GM23338 (cell line): ENCODE measurements around the gene HOMER1. TPM values are rescaled to one million over a fixed set of nuclear protein-coding genes. Genes with fewer than 3 reads are reported as not detected.
A peak's percentile ranks its signal among the peaks of the same experiment; 100 is the strongest.

ENCODE experiments used
- ATAC-seq: fragments of 200-7000 bp; cut with Tn5 transposase; 3 replicates; pipeline ENCODE4 v1.9.1; 2020
- DNase-seq: peaks from one replicate; pipeline ENCODE4 v3.0.0-alpha.2; 2015; ENCODE audit warnings: low spot score
- H2AFZ ChIP-seq: fragments of 200-600 bp; sonication (generic); 2 replicates; pipeline ENCODE4 v1.8.0; 2016; ENCODE audit warnings: antibody characterized with exemption, mild to moderate bottlenecking, moderate library complexity
- H3F3A ChIP-seq: fragments of 200-600 bp; sonication (generic); replicated peaks from 2 replicates; pipeline ENCODE4 v1.8.0; 2017; ENCODE audit warnings: antibody characterized with exemption, mixed run types, low read depth
- H3K27ac ChIP-seq: fragments of 200-600 bp; sonication (generic); 2 replicates; pipeline ENCODE4 v1.6.1; 2016; ENCODE audit warnings: low read depth
- H3K27me3 ChIP-seq: fragments of 200-600 bp; sonication (generic); 2 replicates; pipeline ENCODE4 v1.8.0; 2016; ENCODE audit warnings: mild to moderate bottlenecking, mixed run types, moderate library complexity; ENCODE audit not compliant: insufficient read depth
- H3K36me3 ChIP-seq: fragments of 200-600 bp; sonication (generic); 2 replicates; pipeline ENCODE4 v1.8.0; 2016; ENCODE audit warnings: mild to moderate bottlenecking; ENCODE audit not compliant: insufficient read depth
- H3K4me1 ChIP-seq: fragments of 200-600 bp; sonication (generic); 2 replicates; pipeline ENCODE4 v1.8.0; 2016; ENCODE audit warnings: mild to moderate bottlenecking, moderate library complexity; ENCODE audit not compliant: insufficient read depth
- H3K4me2 ChIP-seq: fragments of 200-600 bp; sonication (generic); 2 replicates; pipeline ENCODE4 v1.7.1; 2017; ENCODE audit warnings: mixed run types
- H3K4me3 ChIP-seq: fragments of 200-600 bp; sonication (generic); 2 replicates; pipeline ENCODE4 v1.6.1; 2016; ENCODE audit warnings: mixed run types
- H3K79me2 ChIP-seq: fragments of 200-600 bp; sonication (generic); replicated peaks from 2 replicates; pipeline ENCODE4 v1.8.0; 2017; ENCODE audit warnings: mild to moderate bottlenecking; ENCODE audit not compliant: insufficient read depth
- H3K9me2 ChIP-seq: fragments of 200-600 bp; sonication (generic); 2 replicates; pipeline ENCODE4 v1.8.0; 2017; ENCODE audit not compliant: insufficient read depth
- H4K20me1 ChIP-seq: fragments of 200-600 bp; sonication (generic); replicated peaks from 2 replicates; pipeline ENCODE4 v1.8.0; 2017; ENCODE audit warnings: mild to moderate bottlenecking; ENCODE audit not compliant: insufficient read depth
- H3K27ac Mint-ChIP-seq: 2 replicates; pipeline ENCODE4 v1.8.0; 2020; ENCODE audit warnings: inconsistent platforms, mild to moderate bottlenecking, moderate library complexity, mixed read lengths
- H3K27me3 Mint-ChIP-seq: 3 replicates; pipeline ENCODE4 v1.8.0; 2022; ENCODE audit warnings: low read depth, mild to moderate bottlenecking, moderate library complexity, mixed read lengths, inconsistent platforms; ENCODE audit not compliant: insufficient read depth, poor library complexity
- H3K36me3 Mint-ChIP-seq: 3 replicates; pipeline ENCODE4 v1.8.0; 2021; ENCODE audit warnings: low read depth, mild to moderate bottlenecking, inconsistent platforms, moderate library complexity, mixed read lengths
- H3K4me1 Mint-ChIP-seq: 3 replicates; pipeline ENCODE4 v1.8.0; 2020; ENCODE audit warnings: mild to moderate bottlenecking, inconsistent platforms, mixed read lengths
- H3K4me3 Mint-ChIP-seq: 3 replicates; pipeline ENCODE4 v1.8.0; 2021; ENCODE audit warnings: moderate library complexity, mild to moderate bottlenecking, inconsistent platforms, mixed read lengths
- H3K9me3 Mint-ChIP-seq: 3 replicates; pipeline ENCODE4 v1.8.0; 2020; ENCODE audit warnings: moderate library complexity, mild to moderate bottlenecking, inconsistent platforms, mixed read lengths
- CREB1 ChIP-seq: fragments of 250-450 bp; sonication (Bioruptor Pico); IDR thresholded peaks from 2 replicates; pipeline ENCODE4 v1.5.0; 2020; ENCODE audit warnings: low read depth, mild to moderate bottlenecking, moderate library complexity
- ETS1 ChIP-seq: IDR thresholded peaks from 2 replicates; pipeline ENCODE4 v1.6.1; 2016; ENCODE audit warnings: antibody characterized with exemption
- EZH2 ChIP-seq: fragments of 200-600 bp; sonication (generic); IDR thresholded peaks from one replicate; pipeline ENCODE4 v1.8.0; 2017; ENCODE audit warnings: antibody characterized with exemption, mild to moderate bottlenecking, low read depth; ENCODE audit not compliant: unreplicated experiment
- EZH2phosphoT487 ChIP-seq: fragments of 200-600 bp; sonication (generic); IDR thresholded peaks from one replicate; pipeline ENCODE4 v1.8.1; 2018; ENCODE audit warnings: antibody characterized with exemption; ENCODE audit not compliant: unreplicated experiment
- JUNB ChIP-seq: IDR thresholded peaks from one replicate; pipeline ENCODE4 v1.6.1; 2016; ENCODE audit warnings: antibody characterized with exemption; ENCODE audit not compliant: unreplicated experiment
- NANOG ChIP-seq: IDR thresholded peaks from 2 replicates; pipeline ENCODE4 v1.6.1; 2016; ENCODE audit warnings: antibody characterized with exemption, borderline replicate concordance
- POLR2AphosphoS5 ChIP-seq: IDR thresholded peaks from 2 replicates; pipeline ENCODE4 v1.6.1; 2016; ENCODE audit warnings: antibody characterized with exemption, low read depth
- REST ChIP-seq: IDR thresholded peaks from one replicate; pipeline ENCODE4 v1.6.1; 2018; ENCODE audit warnings: antibody characterized with exemption; ENCODE audit not compliant: unreplicated experiment
- STAT1 ChIP-seq: IDR thresholded peaks from one replicate; pipeline ENCODE4 v1.6.1; 2016; ENCODE audit warnings: antibody characterized with exemption; ENCODE audit not compliant: unreplicated experiment
- ZNF114 ChIP-seq: fragments of 250-450 bp; sonication (Bioruptor Pico); IDR thresholded peaks from 2 replicates; pipeline ENCODE4 v1.5.0; 2020; ENCODE audit warnings: mild to moderate bottlenecking, moderate library complexity
- ZNF331 ChIP-seq: fragments of 250-450 bp; sonication (Bioruptor Pico); IDR thresholded peaks from 2 replicates; pipeline ENCODE4 v1.5.0; 2020; ENCODE audit warnings: low read depth, mild to moderate bottlenecking, moderate library complexity
- ZNF462 ChIP-seq: fragments of 250-450 bp; sonication (Bioruptor Pico); IDR thresholded peaks from 2 replicates; pipeline ENCODE4 v1.5.0; 2020; ENCODE audit warnings: mild to moderate bottlenecking, moderate library complexity
- polyA plus RNA-seq: library from polyadenylated mRNA; unstranded; fragments of >200 nt; fragmentation: Nextera tagmentation; extraction: Ambion mirVana; gene quantifications from 2 replicates; pipeline ENCODE4 v1.2.1, GENCODE V29; 2016
- total RNA-seq: library from RNA; depleted of rRNA; stranded (reverse); fragments of >200 nt; shearing (Covaris generic); gene quantifications from 2 replicates; pipeline ENCODE4 v1.2.3, GENCODE V29; 2014
- TF ChIP-seq, protein P1 (sequence below), 2 experiments: fragments of 200-600 bp in 1 of 2; sonication (generic) in 1 of 2; conservative IDR thresholded peaks; 2 replicates each; pipeline versions ENCODE4 v1.5.1 to v1.6.1; 2016 to 2017; ENCODE audit warnings: antibody characterized with exemption in 2 of 2, low read depth in 2 of 2, mild to moderate bottlenecking in 2 of 2, moderate library complexity in 1 of 2

The HOMER1 gene
- total and polyA plus RNA-seq, 2 experiments from 2014 or later = 45.1 to 80.3 TPM

DNA sequence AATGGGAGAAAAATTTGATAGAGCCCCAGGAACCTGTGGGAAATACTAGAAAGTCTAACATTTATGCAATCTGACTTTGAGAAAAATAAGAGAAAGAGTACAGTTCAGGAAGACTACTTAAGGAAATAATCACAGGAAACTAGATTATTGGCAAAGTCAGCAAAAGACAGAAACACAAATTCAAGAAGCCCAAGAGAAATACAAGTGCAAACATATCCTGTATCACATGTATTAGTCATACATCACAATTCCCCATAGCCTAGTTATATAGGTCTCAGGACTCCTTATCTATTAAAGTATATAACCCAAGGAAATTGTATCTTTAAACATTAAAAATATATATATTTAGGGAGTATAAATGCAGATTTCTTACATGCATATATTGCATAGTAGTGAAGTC is 100.8 kb downstream of the HOMER1 start (continued):
- no peak for TF ChIP-seq REST
- TF ChIP-seq NANOG = no peak

- Mint-ChIP-seq H3K9me3 (peaks cover 9% of the 10 kb centered on the region; the same call in 2 of the 3 replicates), H3K36me3 (peaks cover 26% of the 10 kb centered on the region), H3K27ac (0 out of 2 replicates have a peak overlapping the region, but pooled peaks have one; percentile 29), H3K4me3 (no peak overlapping the region), H3K4me1 (no peaks in the 10 kb centered on the region), H3K27me3 (no peaks in the 10 kb centered on the region)
- H3K4me3 ChIP-seq = no peak overlapping the region
- no peaks in the 10 kb centered on the region for H3K79me2 ChIP-seq
- no peak overlapping the region for H2AFZ ChIP-seq
- no peaks in the 10 kb centered on the region for H3K4me1 ChIP-seq
- peaks cover 8% of the 10 kb centered on the region; the same call in 1 of the 2 replicates for H3K36me3 ChIP-seq
- H3F3A ChIP-seq = no peaks in the 10 kb centered on the region
- no peaks in the 10 kb centered on the region for H3K27me3 ChIP-seq
- no peak for ATAC-seq
- no peaks in the 10 kb centered on the region; the same call in 1 of the 2 replicates for H3K9me2 ChIP-seq
- no peaks in the 10 kb centered on the region for H4K20me1 ChIP-seq
- H3K4me2 ChIP-seq = no peak overlapping the region
- no peak overlapping the region for H3K27ac ChIP-seq
- DNase-seq = no peak
- no peak for TF ChIP-seq EZH2
- TF ChIP-seq ETS1 = no peak
- no peak for TF ChIP-seq CREB1 (CRISPR knock-in tag)
- TF ChIP-seq ZNF462 (CRISPR knock-in tag) = no peak
- TF ChIP-seq JUNB = no peak
- TF ChIP-seq EZH2phosphoT487 = no peak
- TF ChIP-seq POLR2AphosphoS5 = no peak
- TF ChIP-seq ZNF114 (CRISPR knock-in tag) = no peak
- no peak for TF ChIP-seq ZNF331 (CRISPR knock-in tag)
- TF ChIP-seq STAT1 = no peak
- TF ChIP-seq NANOG = no peak
- TF ChIP-seq, protein P1, sequence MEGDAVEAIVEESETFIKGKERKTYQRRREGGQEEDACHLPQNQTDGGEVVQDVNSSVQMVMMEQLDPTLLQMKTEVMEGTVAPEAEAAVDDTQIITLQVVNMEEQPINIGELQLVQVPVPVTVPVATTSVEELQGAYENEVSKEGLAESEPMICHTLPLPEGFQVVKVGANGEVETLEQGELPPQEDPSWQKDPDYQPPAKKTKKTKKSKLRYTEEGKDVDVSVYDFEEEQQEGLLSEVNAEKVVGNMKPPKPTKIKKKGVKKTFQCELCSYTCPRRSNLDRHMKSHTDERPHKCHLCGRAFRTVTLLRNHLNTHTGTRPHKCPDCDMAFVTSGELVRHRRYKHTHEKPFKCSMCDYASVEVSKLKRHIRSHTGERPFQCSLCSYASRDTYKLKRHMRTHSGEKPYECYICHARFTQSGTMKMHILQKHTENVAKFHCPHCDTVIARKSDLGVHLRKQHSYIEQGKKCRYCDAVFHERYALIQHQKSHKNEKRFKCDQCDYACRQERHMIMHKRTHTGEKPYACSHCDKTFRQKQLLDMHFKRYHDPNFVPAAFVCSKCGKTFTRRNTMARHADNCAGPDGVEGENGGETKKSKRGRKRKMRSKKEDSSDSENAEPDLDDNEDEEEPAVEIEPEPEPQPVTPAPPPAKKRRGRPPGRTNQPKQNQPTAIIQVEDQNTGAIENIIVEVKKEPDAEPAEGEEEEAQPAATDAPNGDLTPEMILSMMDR (conservative IDR thresholded peaks at IDR 0.05; ENCODE audit: low read depth in 2 of 2) = no peak
Measured at GRCh38 chr5:79408028-79408427, 105.9 kb downstream of the HOMER1 start.
